Uterus (tissue), 2 donors: ENCODE results near the gene TMPRSS4.

ENCODE experiments used
- CTCF ChIP-seq, 4 experiments: fragments of 200-600 bp in 2 of 4; fragments of 450-650 bp in 2 of 4; sonication (generic) in 2 of 4; IDR thresholded peaks; one replicate each; pipeline ENCODE4 v1.5.1; 2016 to 2019; ENCODE audit warnings: antibody characterized with exemption in 4 of 4, mild to moderate bottlenecking in 2 of 4, moderate library complexity in 1 of 4
- POLR2A ChIP-seq, 2 donors: fragments of 450-650 bp; IDR thresholded peaks; one replicate each; pipeline ENCODE4 v1.6.1; 2016; ENCODE audit warnings: antibody characterized with exemption in 2 of 2, mild to moderate bottlenecking in 1 of 2, moderate library complexity in 1 of 2

GRCh38 chr11:118170231-118170630 lies 93.4 kb downstream of the TMPRSS4 start:
- TF ChIP-seq CTCF (IDR thresholded peaks at IDR 0.05) (no peak), POLR2A (IDR thresholded peaks at IDR 0.05) (no peak)
